GM12875 (cell line): ENCODE results near the gene TFDP3.

Experiments
- H3K4me3 ChIP-seq: one replicate; pipeline ENCODE4 v1.5.1; 2011; ENCODE audit warnings: low read depth, low read length, control low read depth
- CTCF ChIP-seq: IDR thresholded peaks from 2 replicates; pipeline ENCODE4 v1.5.1; 2011; ENCODE audit warnings: low read depth, mild to moderate bottlenecking, control low read depth, inconsistent platforms, low read length, moderate library complexity, borderline replicate concordance; ENCODE audit not compliant: insufficient read depth

The TFDP3 gene

GRCh38 chrX:133188631-133189030 is 29.5 kb downstream of the TFDP3 start:
- H3K4me3 ChIP-seq = no peak overlapping the region
- TF ChIP-seq CTCF = no peak

GRCh38 chrX:133185938-133186337 is 32.2 kb downstream of the TFDP3 start:
- TF ChIP-seq CTCF = no peak
- no peak overlapping the region for H3K4me3 ChIP-seq

GRCh38 chrX:133185119-133185518 is 33.0 kb downstream of the TFDP3 start:
- TF ChIP-seq CTCF = no peak
- no peak overlapping the region for H3K4me3 ChIP-seq

- TF ChIP-seq CTCF = no peak
- H3K4me3 ChIP-seq = no peak overlapping the region
Observed at GRCh38 chrX:133183806-133184205, 34.3 kb downstream of the TFDP3 start.

- no peak overlapping the region for H3K4me3 ChIP-seq
- TF ChIP-seq CTCF = no peak
Observed at GRCh38 chrX:133179500-133179899, 38.7 kb downstream of the TFDP3 start.

- no peak overlapping the region for H3K4me3 ChIP-seq
- no peak for TF ChIP-seq CTCF
Observed at GRCh38 chrX:133177202-133177601, 41.0 kb downstream of the TFDP3 start.

- no peak for TF ChIP-seq CTCF
- H3K4me3 ChIP-seq = no peak overlapping the region
Observed at GRCh38 chrX:133175605-133176004, 42.5 kb downstream of the TFDP3 start.
